Endothelial cell (in vitro differentiated cells): Measurements from ENCODE around the gene EPHB4. TPM values are rescaled to one million over a fixed set of nuclear protein-coding genes. Genes with fewer than 3 reads are reported as not detected.
"Not testable (repeated sequence)": the region's sequence is repeated elsewhere in the genome, so short reads cannot be mapped to it uniquely, and the experiment has no call there.

Experiments used
- DNase-seq: peaks from one replicate; pipeline ENCODE4 v3.0.0; 2021; ENCODE audit warnings: low spot score
- H3K27ac Mint-ChIP-seq: one replicate; pipeline ENCODE4 v1.8.0; 2021; ENCODE audit warnings: mixed read lengths, inconsistent platforms; ENCODE audit not compliant: unreplicated experiment
- H3K27me3 Mint-ChIP-seq: one replicate; pipeline ENCODE4 v1.8.0; 2021; ENCODE audit warnings: mild to moderate bottlenecking, moderate library complexity, mixed read lengths, inconsistent platforms; ENCODE audit not compliant: unreplicated experiment
- H3K36me3 Mint-ChIP-seq: one replicate; pipeline ENCODE4 v1.8.0; 2021; ENCODE audit warnings: mild to moderate bottlenecking, low read depth, mixed read lengths, inconsistent platforms; ENCODE audit not compliant: unreplicated experiment
- H3K4me1 Mint-ChIP-seq: one replicate; pipeline ENCODE4 v1.8.0; 2021; ENCODE audit warnings: mild to moderate bottlenecking, mixed read lengths, inconsistent platforms; ENCODE audit not compliant: unreplicated experiment
- H3K4me3 Mint-ChIP-seq: one replicate; pipeline ENCODE4 v1.8.0; 2021; ENCODE audit warnings: mild to moderate bottlenecking, mixed read lengths, inconsistent platforms; ENCODE audit not compliant: unreplicated experiment
- H3K9me3 Mint-ChIP-seq: one replicate; pipeline ENCODE4 v1.8.0; 2021; ENCODE audit warnings: mixed read lengths, inconsistent platforms; ENCODE audit not compliant: unreplicated experiment
- total RNA-seq: library from RNA; stranded (reverse); fragmentation: NEBNext Ultra II Directional; extraction: Animal tissue kit (Norgen Biotek cat#: 25700); gene quantifications from one replicate; pipeline ENCODE4 v1.2.1, GENCODE V29; 2021; ENCODE audit not compliant: unreplicated experiment
- TF ChIP-seq, protein P1 (sequence below): fragments of 200-600 bp; sonication (generic); IDR thresholded peaks from one replicate; pipeline ENCODE4 v1.5.0; 2021; ENCODE audit warnings: antibody characterized with exemption; ENCODE audit not compliant: unreplicated experiment

Gene EPHB4
- total RNA-seq, 1 donor from 2014 or later: 288 TPM

GRCh38 chr7:100860702-100861615 lies 33.6 kb upstream of the EPHB4 start:
- TF ChIP-seq, protein P1, sequence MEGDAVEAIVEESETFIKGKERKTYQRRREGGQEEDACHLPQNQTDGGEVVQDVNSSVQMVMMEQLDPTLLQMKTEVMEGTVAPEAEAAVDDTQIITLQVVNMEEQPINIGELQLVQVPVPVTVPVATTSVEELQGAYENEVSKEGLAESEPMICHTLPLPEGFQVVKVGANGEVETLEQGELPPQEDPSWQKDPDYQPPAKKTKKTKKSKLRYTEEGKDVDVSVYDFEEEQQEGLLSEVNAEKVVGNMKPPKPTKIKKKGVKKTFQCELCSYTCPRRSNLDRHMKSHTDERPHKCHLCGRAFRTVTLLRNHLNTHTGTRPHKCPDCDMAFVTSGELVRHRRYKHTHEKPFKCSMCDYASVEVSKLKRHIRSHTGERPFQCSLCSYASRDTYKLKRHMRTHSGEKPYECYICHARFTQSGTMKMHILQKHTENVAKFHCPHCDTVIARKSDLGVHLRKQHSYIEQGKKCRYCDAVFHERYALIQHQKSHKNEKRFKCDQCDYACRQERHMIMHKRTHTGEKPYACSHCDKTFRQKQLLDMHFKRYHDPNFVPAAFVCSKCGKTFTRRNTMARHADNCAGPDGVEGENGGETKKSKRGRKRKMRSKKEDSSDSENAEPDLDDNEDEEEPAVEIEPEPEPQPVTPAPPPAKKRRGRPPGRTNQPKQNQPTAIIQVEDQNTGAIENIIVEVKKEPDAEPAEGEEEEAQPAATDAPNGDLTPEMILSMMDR: no peak
- Mint-ChIP-seq H3K27ac (no peak overlapping the region), H3K4me3 (peak overlapping the region; percentile 24), H3K27me3 (peaks cover 9% of the 10 kb centered on the region), H3K4me1 (no peaks in the 10 kb centered on the region), H3K9me3 (no peaks in the 10 kb centered on the region), H3K36me3 (peaks cover 25% of the 10 kb centered on the region)
- DNase-seq: no peak

- Mint-ChIP-seq H3K4me1 (peaks cover 4% of the 10 kb centered on the region), H3K4me3 (peak overlapping the region; percentile 4), H3K27me3 (peaks cover 13% of the 10 kb centered on the region), H3K9me3 (no peaks in the 10 kb centered on the region), H3K36me3 (peaks cover 27% of the 10 kb centered on the region), H3K27ac (no peak overlapping the region)
- no peak for DNase-seq
- TF ChIP-seq, protein P1: no peak
Observed at GRCh38 chr7:100859856-100860255, 32.5 kb upstream of the EPHB4 start.

DNA sequence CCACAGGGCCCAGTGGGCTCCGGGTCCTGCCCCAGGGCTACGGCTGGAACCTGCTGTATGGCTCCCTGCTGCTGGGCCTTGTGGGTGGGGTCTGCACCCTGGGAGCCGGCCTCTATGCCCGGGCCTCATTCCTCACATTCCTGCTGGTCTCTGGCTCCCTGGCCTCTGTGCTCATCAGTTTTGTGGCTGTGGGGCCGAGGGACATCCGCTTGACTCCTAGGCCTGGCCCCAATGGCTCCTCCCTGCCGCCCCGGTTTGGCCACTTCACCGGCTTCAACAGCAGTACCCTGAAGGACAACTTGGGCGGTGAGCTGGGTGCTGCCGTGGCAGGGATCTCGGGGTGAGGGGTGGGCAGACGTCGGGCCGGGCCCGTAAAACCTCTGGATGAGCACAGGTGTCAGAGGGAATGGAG lies 29.6 kb upstream of the EPHB4 start:
- no peaks in the 10 kb centered on the region for H3K9me3 Mint-ChIP-seq
- peaks cover 12% of the 10 kb centered on the region for H3K4me1 Mint-ChIP-seq
- H3K27me3 Mint-ChIP-seq: peaks cover 12% of the 10 kb centered on the region
- H3K4me3 Mint-ChIP-seq: no peak overlapping the region
- TF ChIP-seq, protein P1: no peak
- no peak for DNase-seq
- peaks cover 15% of the 10 kb centered on the region for H3K36me3 Mint-ChIP-seq
- H3K27ac Mint-ChIP-seq: no peak overlapping the region

GRCh38 chr7:100855515-100855914 lies 28.2 kb upstream of the EPHB4 start:
- no peak for DNase-seq
- TF ChIP-seq, protein P1: no peak
- H3K4me3 Mint-ChIP-seq: peak overlapping the region; percentile 54

DNA sequence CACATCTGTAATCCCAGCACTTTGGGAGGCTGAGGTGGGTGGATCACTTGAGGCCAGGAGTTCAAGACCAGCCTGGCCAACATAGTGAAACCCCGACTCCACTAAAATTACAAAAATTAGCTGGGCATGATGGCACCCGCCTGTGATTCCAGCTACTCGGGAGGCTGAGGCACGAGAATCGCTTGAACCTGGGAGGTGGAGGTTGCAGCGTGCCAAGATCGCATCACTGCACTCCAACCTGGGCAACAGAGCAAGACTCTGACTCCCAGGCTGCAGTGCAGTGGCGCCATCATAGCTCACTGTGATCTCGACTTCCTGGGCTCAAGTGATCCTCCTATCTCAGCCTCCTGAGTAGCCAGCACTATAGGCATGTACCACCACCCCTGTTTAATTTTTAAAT lies 27.6 kb upstream of the EPHB4 start:
- not testable (repeated sequence) for H3K9me3 Mint-ChIP-seq, DNase-seq, H3K27ac Mint-ChIP-seq, H3K36me3 Mint-ChIP-seq, H3K4me3 Mint-ChIP-seq
- Mint-ChIP-seq H3K4me1 (peaks cover 16% of the 10 kb centered on the region), H3K27me3 (peaks cover 15% of the 10 kb centered on the region)

More at GRCh38 chr7:100855515-100855914, 28.2 kb upstream of the EPHB4 start:
- H3K27me3 Mint-ChIP-seq: peaks cover 15% of the 10 kb centered on the region
- H3K36me3 Mint-ChIP-seq: peaks cover 10% of the 10 kb centered on the region
- peaks cover 16% of the 10 kb centered on the region for H3K4me1 Mint-ChIP-seq
- no peaks in the 10 kb centered on the region for H3K9me3 Mint-ChIP-seq
- no peak overlapping the region for H3K27ac Mint-ChIP-seq
